ENCODE data around the gene CAMSAP1. TPM values are rescaled to one million over a fixed set of nuclear protein-coding genes. Genes with fewer than 3 reads are reported as not detected.

The CAMSAP1 gene
- total RNA-seq, 4 donors from 2014 or later, result 11.8 to 23.4 (median 19.9) TPM

DNA sequence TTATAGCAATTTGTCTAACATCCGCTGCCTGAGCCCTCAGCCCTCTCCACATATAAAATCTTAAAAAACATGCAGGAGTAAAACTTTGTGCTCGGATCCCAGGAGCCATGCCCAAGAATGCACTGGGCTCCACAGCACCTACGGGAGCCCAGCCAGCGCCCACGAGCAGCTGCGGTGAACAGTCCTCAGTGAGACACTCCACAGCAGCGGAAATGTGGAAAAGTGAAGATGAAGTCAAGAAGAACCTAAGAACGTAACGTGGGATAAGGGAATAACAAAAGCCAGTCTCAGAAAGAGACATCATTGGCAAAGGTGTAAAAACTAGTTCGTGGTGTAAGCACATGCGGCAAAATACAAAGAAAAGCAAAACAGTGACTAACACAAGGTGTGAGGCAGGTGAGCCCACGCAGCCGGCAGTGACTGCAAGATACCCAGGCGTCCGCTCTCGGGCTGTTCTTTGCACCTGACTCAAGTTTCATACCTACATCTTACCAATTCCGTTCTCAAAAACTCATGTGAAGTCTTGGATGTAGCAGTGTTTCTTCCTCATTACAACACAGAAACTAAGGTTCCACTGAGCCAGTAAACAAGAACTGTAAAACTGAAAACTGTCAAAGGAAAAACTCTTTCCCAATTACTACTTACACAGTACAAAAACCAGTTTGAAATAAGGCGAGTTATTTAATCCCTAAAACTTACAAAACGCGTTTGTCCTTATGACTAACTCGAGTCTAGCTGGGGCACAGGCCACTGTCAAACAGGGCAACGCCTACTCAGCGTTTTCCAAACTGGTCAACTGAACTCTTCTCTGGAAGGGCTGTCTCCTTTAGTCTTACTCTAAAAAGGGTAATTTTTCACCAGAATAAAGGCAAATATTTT is 1.7 kb downstream of the CAMSAP1 start:
- no peak for DNase-seq
- intact Hi-C loops (cut with DNase I), result loop anchor here (5.0 kb wide), 2 partner anchors 57 to 212 kb away; partner anchors contain the start of genes TMEM250 and UBAC1
- no peaks in the 10 kb centered on the region for H3K27me3 ChIP-seq

DNA sequence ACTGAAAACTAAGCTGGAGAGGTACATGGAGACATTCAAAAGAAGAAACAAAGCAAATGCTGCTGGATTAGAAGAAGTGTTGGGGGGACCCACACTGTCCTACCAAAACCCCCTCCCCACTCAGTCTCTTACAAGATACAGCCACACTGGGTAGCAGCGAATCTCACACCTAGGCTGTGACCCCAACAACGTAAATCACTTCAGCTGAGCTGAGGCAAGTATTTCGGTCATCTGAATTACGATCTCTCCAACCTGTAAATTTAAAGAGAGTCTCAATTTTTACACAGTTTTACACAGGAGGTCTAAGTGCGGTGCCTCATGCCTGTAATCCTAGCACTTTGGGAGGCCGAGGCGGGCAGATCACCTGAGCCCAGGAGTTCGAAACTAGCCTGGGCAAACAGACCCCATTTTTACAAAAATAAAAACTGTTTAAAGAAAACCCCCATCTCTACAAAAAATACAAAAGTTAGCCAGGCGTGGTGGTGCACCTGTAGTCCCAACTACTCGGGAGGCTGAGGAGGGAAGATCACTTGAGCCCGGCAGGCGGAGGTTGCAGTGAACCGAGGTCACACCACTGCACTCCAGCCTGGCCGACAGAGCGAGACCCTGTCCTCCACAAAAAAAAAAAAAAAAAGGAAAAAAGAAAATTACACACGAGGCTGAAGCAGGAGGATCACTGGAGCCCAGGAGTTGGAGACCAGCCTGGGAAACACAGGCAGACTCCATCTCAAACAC is 3.4 kb downstream of the CAMSAP1 start:
- DNase-seq, result no peak
- peaks cover 18 to 21% of the 10 kb centered on the region in 2 donors for H3K4me1 ChIP-seq
- intact Hi-C loops (cut with DNase I), result no loop called here
- H3K36me3 ChIP-seq, result no peaks in the 10 kb centered on the region
- 74 to 86% methylated on average over 16 of the region's 16 CpGs for WGBS, 2 donors
- TF ChIP-seq, protein P1, sequence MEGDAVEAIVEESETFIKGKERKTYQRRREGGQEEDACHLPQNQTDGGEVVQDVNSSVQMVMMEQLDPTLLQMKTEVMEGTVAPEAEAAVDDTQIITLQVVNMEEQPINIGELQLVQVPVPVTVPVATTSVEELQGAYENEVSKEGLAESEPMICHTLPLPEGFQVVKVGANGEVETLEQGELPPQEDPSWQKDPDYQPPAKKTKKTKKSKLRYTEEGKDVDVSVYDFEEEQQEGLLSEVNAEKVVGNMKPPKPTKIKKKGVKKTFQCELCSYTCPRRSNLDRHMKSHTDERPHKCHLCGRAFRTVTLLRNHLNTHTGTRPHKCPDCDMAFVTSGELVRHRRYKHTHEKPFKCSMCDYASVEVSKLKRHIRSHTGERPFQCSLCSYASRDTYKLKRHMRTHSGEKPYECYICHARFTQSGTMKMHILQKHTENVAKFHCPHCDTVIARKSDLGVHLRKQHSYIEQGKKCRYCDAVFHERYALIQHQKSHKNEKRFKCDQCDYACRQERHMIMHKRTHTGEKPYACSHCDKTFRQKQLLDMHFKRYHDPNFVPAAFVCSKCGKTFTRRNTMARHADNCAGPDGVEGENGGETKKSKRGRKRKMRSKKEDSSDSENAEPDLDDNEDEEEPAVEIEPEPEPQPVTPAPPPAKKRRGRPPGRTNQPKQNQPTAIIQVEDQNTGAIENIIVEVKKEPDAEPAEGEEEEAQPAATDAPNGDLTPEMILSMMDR (IDR thresholded peaks at IDR 0.05), result no peak
- TF ChIP-seq POLR2A (IDR thresholded peaks at IDR 0.05), result no peak
- no peaks in the 10 kb centered on the region for H3K9me3 ChIP-seq
- no peaks in the 10 kb centered on the region for H3K27me3 ChIP-seq
- no peak overlapping the region for H3K4me3 ChIP-seq (replicated peaks in 1 of 3)
- no peak overlapping the region for H3K27ac ChIP-seq

More for the DNA sequence above, 1.7 kb downstream of the CAMSAP1 start:
- H3K9me3 ChIP-seq, result no peaks in the 10 kb centered on the region
- H3K4me3 ChIP-seq (replicated peaks in 1 of 3), result peak overlapping the region in 1 of 3 donors; percentile 40
- H3K4me1 ChIP-seq, result peaks cover 18 to 30% of the 10 kb centered on the region in 2 donors
- H3K36me3 ChIP-seq, result no peaks in the 10 kb centered on the region
- WGBS, 2 donors, result 68 to 75% methylated on average over 23 of the region's 23 CpGs
- no peak overlapping the region for H3K27ac ChIP-seq
- no peak for TF ChIP-seq POLR2A (IDR thresholded peaks at IDR 0.05)
- TF ChIP-seq, protein P1 (IDR thresholded peaks at IDR 0.05), result no peak

DNA sequence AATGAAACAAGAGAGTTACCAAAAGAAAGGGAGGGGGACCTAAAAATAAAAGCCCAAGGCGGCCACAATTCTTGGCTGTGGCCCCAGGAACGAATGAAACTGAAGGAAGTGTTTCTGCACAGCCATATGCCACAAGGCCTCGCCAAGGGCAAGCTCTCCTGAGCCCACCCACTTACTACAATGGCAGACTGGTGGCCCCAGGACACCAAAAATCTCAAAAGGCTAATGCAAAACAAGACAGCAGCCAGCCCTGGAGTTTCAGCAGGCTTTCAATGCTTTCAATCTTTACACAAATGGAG is 4.0 kb downstream of the CAMSAP1 start:
- WGBS, 2 donors, result 66 to 75% methylated on average over 3 of the region's 3 CpGs
- no peak for DNase-seq
- no peaks in the 10 kb centered on the region for H3K36me3 ChIP-seq

DNA sequence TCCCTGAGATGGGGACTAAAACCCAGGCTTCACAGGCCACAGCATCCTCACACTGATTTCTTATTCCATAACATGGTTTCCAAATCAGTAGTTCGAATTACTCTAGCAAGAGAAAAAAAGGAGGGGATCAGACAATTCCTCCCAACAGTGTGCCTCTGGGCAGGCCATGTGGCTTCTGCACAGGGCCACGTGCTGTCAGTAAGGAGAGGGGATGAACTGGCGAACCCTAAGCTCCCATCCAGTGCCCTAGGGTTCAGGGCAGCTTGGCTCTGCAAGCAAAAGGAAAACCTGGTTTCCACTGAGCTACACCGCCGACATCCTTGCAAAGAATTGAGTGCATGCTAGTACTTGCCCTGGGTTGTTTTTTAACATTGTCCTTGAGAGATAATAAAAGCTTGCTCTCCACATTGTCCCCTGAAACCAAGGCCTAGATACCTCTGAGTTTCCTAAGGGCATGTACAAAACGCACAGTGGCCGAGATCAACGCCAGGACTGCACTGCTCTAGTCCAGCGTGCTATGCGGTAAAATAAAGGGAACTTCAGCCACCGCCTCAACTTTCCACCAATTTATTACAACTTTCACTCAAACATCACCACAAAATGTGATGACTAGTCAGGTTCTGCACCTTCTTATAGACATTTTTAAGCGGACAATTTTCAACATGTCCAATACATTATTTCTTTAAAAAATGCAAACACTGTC is 4.5 kb downstream of the CAMSAP1 start:
- H3K27me3 ChIP-seq, result no peaks in the 10 kb centered on the region
- H3K4me3 ChIP-seq (replicated peaks in 1 of 3), result no peak overlapping the region
- no peaks in the 10 kb centered on the region for H3K9me3 ChIP-seq
- no peak overlapping the region for H3K27ac ChIP-seq
- intact Hi-C loops (cut with DNase I), result no loop called here
- 88 to 92% methylated on average over 12 of the region's 12 CpGs for WGBS, 2 donors
- TF ChIP-seq, protein P1 (IDR thresholded peaks at IDR 0.05), result no peak
- no peak for TF ChIP-seq POLR2A (IDR thresholded peaks at IDR 0.05)
- H3K36me3 ChIP-seq, result no peaks in the 10 kb centered on the region
- DNase-seq, result no peak
- H3K4me1 ChIP-seq, result peaks cover 8 to 13% of the 10 kb centered on the region in 2 donors

More for the DNA sequence above, 4.0 kb downstream of the CAMSAP1 start:
- no peaks in the 10 kb centered on the region for H3K9me3 ChIP-seq
- H3K4me1 ChIP-seq, result peaks cover 11 to 15% of the 10 kb centered on the region in 2 donors
- TF ChIP-seq, protein P1 (IDR thresholded peaks at IDR 0.05), result no peak
- no peak for TF ChIP-seq POLR2A (IDR thresholded peaks at IDR 0.05)
- no peak overlapping the region for H3K27ac ChIP-seq
- no peak overlapping the region for H3K4me3 ChIP-seq (replicated peaks in 1 of 3)
- no peaks in the 10 kb centered on the region for H3K27me3 ChIP-seq
- intact Hi-C loops (cut with DNase I), result no loop called here
